HL-60/S4 (cell line): ENCODE measurements around the gene DEXI.
"Not testable (repeated sequence)": the region's sequence is repeated elsewhere in the genome, so short reads cannot be mapped to it uniquely, and the experiment has no call there.

ENCODE experiments used
- in situ Hi-C: fragments of 300-500 bp; cut with MboI; formaldehyde crosslinking; loops from 2 replicates; pipeline ENCODE4 v1.14.3; 2022; ENCODE audit warnings: low sequenced_read_pairs

Gene DEXI

DNA sequence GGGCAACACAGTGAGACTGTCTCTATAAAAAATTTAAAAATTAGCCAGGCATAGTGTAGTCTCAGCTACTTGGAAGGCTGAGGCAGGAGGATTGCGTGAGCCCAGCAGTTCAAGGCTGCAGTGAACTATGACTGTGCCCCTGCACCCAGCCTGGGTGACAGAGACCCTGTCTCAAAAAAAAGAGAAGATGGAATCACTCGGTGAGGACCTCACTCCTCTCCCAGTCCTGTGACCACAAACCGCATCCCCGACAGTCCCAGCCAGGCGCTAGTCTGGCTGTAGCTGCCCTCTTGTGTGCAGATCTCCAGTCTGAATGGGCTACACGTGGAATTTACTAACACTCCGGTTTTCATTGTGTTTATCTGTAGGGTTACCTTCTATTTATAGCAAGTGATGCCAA is 11.1 kb downstream of the DEXI start:
- in situ Hi-C loops: loop anchor here (10.0 kb wide), 1 partner anchor 406 kb away; no protein-coding TSS in a partner anchor

GRCh38 chr16:10930755-10931093 is 11.5 kb downstream of the DEXI start:
- in situ Hi-C loops: loop anchor here (10.0 kb wide), 1 partner anchor 406 kb away; no protein-coding TSS in a partner anchor

DNA sequence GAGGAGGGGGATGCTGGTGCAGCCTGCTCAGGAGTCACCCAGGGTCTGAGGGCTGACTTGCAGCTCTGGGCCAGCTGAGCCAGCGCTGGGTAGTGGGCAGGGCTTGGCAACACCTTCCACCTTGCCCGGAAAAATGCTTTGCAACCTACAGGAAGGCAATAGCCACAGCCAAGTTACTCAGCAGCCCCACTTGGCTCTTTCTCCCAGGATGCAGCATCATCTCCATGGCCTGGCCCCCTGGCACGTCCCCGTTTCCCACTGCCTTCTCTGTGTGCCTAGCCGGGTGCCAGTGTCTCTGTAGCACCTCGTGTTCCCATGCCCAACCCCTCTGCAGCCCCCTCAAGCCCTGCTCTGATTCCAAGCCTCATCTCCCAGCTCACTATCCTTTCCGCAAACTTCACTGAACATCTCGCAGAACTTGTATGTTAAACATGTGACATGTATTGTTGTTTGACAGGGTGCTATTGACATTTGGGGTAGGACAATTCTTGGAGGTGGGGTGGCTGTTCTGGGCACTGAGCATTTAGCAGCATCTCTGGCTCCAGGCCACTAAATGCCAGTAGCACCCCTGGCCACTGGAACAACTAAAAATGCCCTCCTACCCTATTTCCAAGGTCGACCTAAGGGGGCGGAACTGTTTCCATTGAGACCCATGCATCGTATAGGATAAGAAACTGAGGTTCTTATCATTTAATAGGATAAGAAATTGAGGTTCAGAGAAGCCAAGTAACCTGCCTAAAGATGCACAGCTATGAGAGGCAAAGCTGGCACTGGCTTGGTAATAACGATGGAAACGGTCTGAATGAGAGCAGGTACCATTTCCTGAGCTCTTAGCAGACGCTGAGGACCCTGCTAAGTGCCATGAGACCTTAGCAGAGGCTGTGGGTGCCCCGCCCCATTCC is 12.2 kb downstream of the DEXI start:
- in situ Hi-C loops: loop anchor here (10.0 kb wide), 1 partner anchor 405 kb away; no protein-coding TSS in a partner anchor

DNA sequence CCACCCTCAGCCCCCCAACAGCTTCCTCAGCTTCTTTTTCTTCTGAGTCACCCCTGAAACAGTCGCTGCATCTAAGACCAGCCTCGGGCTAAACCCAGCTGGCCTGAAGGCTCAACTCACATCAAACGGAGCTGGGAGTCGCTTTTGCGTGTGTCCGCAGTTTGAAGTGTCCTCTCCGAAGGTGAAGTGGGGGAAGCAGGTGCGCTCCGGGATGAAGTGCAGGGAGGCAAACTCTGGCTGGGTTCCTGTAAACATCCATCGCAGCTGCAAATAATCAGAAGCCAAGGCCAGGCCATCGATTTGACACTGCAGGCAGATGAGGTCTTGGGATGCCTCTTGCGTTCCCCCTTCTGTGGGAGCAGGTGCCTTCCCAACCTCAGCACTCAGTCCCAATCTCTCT is 13.2 kb downstream of the DEXI start:
- in situ Hi-C loops: not testable (repeated sequence)

- in situ Hi-C loops: no loop called here
Observed at GRCh38 chr16:10927497-10928112, 14.7 kb downstream of the DEXI start.

DNA sequence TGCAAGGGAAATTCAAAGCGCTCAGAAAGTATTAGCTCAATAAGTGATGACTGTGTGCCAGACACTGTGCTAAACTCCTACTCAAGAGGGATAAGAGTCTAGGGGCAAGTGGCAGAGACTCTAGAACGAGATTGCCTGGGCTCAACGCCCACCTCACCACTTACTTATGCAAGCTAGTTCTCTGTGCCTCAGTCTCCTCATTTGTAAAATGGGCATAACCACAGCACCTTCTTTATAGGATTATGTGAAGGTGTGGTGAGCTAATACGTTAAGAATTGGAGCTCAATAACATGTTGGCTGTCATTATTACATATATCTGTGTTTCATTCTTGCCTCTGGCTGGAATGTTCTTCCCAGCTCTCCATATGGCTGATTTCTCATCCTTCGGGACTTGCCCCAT is 15.4 kb downstream of the DEXI start:
- in situ Hi-C loops: no loop called here

GRCh38 chr16:10926094-10926493 is 16.2 kb downstream of the DEXI start:
- in situ Hi-C loops: no loop called here

GRCh38 chr16:10925285-10925684 is 17.0 kb downstream of the DEXI start:
- in situ Hi-C loops: not testable (repeated sequence)

DNA sequence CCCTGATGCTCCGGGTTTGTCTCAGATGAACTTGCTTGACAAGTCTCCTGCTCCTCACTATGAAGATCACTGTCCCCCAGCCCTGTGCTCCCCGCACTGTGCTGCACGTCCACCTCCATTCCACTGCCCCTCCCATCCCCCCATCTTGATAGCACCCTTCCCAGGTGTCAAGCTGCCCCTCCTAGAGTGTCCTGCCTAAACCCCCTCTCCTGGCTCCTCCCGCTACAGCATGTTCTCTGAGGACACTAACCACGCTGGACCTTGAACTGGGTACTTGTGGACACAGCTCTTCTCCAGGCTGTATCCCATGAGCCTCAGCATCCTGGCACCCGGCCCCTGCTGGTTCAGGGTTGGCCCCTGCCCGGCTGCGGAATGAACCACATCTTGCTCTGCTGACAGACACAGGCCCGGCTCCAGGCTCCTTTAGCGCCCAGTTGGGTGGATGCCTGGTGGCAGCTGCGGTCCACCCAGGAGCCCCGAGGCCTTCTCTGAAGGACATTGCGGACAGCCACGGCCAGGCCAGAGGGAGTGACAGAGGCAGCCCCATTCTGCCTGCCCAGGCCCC is 18.5 kb downstream of the DEXI start:
- in situ Hi-C loops: no loop called here

GRCh38 chr16:10923146-10923649 is 19.1 kb downstream of the DEXI start:
- in situ Hi-C loops: no loop called here

- in situ Hi-C loops: no loop called here
Observed at GRCh38 chr16:10922328-10923145, 19.7 kb downstream of the DEXI start.

GRCh38 chr16:10921536-10922327 is 20.5 kb downstream of the DEXI start:
- in situ Hi-C loops: no loop called here

DNA sequence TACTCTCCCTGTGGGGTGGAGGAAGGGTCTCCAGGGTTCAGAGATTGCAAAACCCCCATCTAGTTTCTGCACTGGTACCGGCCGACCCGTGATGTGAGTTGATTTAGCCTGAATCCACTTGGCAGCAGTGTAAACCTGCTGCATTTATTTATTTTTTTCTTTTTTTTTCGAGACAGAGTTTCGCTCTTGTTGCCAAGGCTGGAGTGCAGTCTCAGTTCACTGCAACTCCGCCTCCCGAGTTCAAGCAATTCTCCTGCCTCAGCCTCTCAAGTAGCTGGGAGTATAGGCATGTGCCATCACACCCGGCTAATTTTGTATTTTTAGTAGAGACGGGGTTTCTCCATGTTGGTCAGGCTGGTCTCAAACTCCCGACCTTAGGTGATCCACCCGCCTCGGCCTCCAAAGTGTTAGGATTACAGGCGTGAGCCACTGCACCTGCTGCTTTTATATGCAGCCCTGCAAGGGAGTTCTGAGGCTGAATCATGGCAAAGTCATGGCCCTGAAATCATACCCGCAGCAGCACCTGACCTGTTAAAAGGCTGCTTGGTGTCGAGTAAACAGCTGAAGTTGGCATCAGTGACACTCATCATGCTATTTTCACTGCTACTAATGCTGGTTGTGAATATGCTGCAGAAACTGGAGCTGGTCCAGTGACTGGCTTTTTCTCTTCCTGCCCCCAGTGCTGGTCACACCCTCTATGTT is 21.4 kb downstream of the DEXI start:
- in situ Hi-C loops: no loop called here

DNA sequence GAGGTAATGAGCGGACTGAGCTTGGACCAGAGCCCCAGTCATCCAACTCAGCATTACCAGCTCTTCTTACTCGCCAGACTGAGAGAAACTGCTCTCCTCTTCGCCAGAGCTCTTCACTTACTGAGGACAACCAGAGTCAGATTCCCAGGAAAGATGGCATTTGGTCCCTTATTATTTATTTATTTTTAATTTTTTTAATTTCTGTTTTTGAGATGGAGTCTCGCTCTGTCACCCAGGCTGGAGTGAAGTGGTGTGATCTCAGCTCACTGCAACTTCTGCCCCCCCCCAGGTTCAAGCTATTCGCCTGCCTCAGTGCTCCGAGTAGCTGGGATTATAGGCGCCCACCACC is 23.3 kb downstream of the DEXI start:
- in situ Hi-C loops: loop anchor here (10.0 kb wide), 2 partner anchors 174 to 404 kb away; partner anchors contain the start of gene NUBP1

DNA sequence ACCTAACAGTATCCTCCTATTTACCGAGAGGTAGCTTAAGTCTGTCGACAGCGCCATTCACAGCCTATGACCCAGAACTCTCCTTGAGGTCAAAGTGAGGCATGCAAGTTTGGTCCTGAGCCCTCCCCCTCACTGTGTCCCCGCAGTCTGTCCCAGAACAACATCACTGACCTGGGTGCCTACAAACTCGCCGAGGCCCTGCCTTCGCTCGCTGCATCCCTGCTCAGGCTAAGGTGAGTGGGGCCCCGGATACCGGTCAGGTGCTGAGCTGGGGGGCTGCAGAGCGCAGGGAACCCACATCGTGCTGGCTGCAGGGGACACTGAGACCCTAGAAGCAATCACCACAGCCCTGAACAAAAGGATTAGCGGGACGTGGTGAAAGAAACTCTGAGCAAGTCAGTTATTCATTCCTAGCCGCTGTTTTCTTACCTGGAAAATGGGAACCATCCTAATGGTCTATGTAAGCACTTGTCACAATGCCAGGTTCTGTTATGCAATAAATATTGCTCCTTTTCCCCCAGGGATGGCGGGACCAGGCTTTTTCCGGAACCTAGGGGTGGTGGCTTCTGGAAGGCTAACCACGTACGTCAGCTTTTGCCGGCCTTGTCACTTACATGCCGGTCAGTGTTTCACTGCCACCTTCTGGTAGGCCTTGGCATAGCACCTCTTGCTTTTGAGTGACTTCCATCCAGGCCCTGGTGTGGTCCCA is 23.8 kb downstream of the DEXI start:
- in situ Hi-C loops: loop anchor here (10.0 kb wide), 2 partner anchors 174 to 404 kb away; partner anchors contain the start of gene NUBP1

- in situ Hi-C loops: loop anchor here (10.0 kb wide), 2 partner anchors 172 to 402 kb away; partner anchors contain the start of gene NUBP1
Observed at GRCh38 chr16:10916534-10916933, 25.7 kb downstream of the DEXI start.

GRCh38 chr16:10911267-10911666 is 31.0 kb downstream of the DEXI start:
- in situ Hi-C loops: loop anchor here (10.0 kb wide), 2 partner anchors 166 to 396 kb away; partner anchors contain the start of gene NUBP1

- in situ Hi-C loops: no loop called here
Observed at GRCh38 chr16:10907757-10908045, 34.6 kb downstream of the DEXI start.
